Parathyroid adenoma (tissue), 2 donors: ENCODE data around the gene PRLR.

Source experiments
- H2AFZ ChIP-seq: fragments of 300-600 bp; sonication (generic); one replicate; pipeline ENCODE4 v1.7.0; 2017; ENCODE audit warnings: antibody characterized with exemption, mild to moderate bottlenecking
- H3K27ac ChIP-seq: fragments of 300-600 bp; sonication (generic); one replicate; pipeline ENCODE4 v1.7.0; 2017
- H3K27me3 ChIP-seq: fragments of 300-600 bp; sonication (generic); one replicate; pipeline ENCODE4 v1.7.0; 2017; ENCODE audit warnings: low read length; ENCODE audit not compliant: control insufficient read depth, insufficient read depth
- H3K36me3 ChIP-seq: fragments of 300-600 bp; sonication (generic); one replicate; pipeline ENCODE4 v1.7.0; 2017; ENCODE audit warnings: low read length; ENCODE audit not compliant: control insufficient read depth, insufficient read depth
- H3K4me1 ChIP-seq: fragments of 300-600 bp; sonication (generic); one replicate; pipeline ENCODE4 v1.7.0; 2017; ENCODE audit warnings: control low read depth
- H3K4me2 ChIP-seq: fragments of 300-600 bp; sonication (generic); one replicate; pipeline ENCODE4 v1.7.0; 2017; ENCODE audit warnings: low read length
- H3K4me3 ChIP-seq: fragments of 300-600 bp; sonication (generic); one replicate; pipeline ENCODE4 v1.7.0; 2017; ENCODE audit warnings: low read depth, low read length
- H3K79me2 ChIP-seq: fragments of 300-600 bp; sonication (generic); one replicate; pipeline ENCODE4 v1.7.0; 2017; ENCODE audit warnings: control low read depth
- H3K9ac ChIP-seq: fragments of 300-600 bp; sonication (generic); one replicate; pipeline ENCODE4 v1.7.0; 2017; ENCODE audit warnings: mild to moderate bottlenecking
- H3K9me3 ChIP-seq: fragments of 300-600 bp; sonication (generic); one replicate; pipeline ENCODE4 v1.7.0; 2017; ENCODE audit warnings: low read length; ENCODE audit not compliant: control insufficient read depth
- TF ChIP-seq, protein P1 (sequence below): fragments of 300-600 bp; sonication (generic); IDR thresholded peaks from one replicate; pipeline ENCODE4 v1.7.0; 2017; ENCODE audit warnings: antibody characterized with exemption, mild to moderate bottlenecking
- donor health status: primary hyperparathyroidism.

Gene PRLR

GRCh38 chr5:35145012-35145411 lies 85.3 kb downstream of the PRLR start:
- TF ChIP-seq, protein P1, sequence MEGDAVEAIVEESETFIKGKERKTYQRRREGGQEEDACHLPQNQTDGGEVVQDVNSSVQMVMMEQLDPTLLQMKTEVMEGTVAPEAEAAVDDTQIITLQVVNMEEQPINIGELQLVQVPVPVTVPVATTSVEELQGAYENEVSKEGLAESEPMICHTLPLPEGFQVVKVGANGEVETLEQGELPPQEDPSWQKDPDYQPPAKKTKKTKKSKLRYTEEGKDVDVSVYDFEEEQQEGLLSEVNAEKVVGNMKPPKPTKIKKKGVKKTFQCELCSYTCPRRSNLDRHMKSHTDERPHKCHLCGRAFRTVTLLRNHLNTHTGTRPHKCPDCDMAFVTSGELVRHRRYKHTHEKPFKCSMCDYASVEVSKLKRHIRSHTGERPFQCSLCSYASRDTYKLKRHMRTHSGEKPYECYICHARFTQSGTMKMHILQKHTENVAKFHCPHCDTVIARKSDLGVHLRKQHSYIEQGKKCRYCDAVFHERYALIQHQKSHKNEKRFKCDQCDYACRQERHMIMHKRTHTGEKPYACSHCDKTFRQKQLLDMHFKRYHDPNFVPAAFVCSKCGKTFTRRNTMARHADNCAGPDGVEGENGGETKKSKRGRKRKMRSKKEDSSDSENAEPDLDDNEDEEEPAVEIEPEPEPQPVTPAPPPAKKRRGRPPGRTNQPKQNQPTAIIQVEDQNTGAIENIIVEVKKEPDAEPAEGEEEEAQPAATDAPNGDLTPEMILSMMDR, result no peak
- no peaks in the 10 kb centered on the region for H3K36me3 ChIP-seq
- H3K4me2 ChIP-seq, result no peak overlapping the region
- peaks cover 19% of the 10 kb centered on the region for H3K79me2 ChIP-seq
- no peaks in the 10 kb centered on the region for H3K9me3 ChIP-seq
- no peak overlapping the region for H2AFZ ChIP-seq
- H3K4me1 ChIP-seq, result no peaks in the 10 kb centered on the region
- no peak overlapping the region for H3K9ac ChIP-seq
- H3K27me3 ChIP-seq, result no peaks in the 10 kb centered on the region
- no peak overlapping the region for H3K4me3 ChIP-seq
- H3K27ac ChIP-seq, result no peak overlapping the region

- Histone ChIP-seq H3K9me3 (no peaks in the 10 kb centered on the region), H3K4me3 (no peak overlapping the region), H3K4me2 (no peak overlapping the region), H3K27me3 (no peaks in the 10 kb centered on the region), H2AFZ (no peak overlapping the region), H3K4me1 (no peaks in the 10 kb centered on the region), H3K9ac (no peak overlapping the region), H3K79me2 (peaks cover 19% of the 10 kb centered on the region), H3K27ac (no peak overlapping the region), H3K36me3 (no peaks in the 10 kb centered on the region)
- TF ChIP-seq, protein P1, result no peak
Measured at GRCh38 chr5:35143841-35144240, 86.4 kb downstream of the PRLR start.

- H2AFZ ChIP-seq, result no peak overlapping the region
Measured at GRCh38 chr5:35141739-35142138, 88.5 kb downstream of the PRLR start.

DNA sequence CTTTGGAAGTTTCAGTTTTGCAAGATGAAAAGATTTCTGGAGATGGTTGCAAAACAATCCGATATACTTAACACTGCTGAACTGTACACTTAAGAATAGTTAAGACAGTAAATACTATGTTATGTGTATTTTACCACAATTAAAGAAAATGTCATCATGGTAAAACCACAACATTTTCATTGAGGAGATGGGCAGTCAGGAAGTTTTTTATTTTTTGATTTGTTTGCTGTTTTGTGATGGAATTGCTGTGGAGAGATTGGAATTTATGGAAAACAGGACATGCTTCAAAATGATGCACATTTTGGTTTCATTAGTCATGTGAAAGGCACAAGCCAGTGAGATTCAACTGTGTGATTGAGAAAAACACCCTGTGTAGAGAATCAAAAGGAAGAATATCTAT lies 92.1 kb downstream of the PRLR start:
- Histone ChIP-seq H3K36me3 (no peaks in the 10 kb centered on the region), H3K4me3 (no peak overlapping the region), H3K9me3 (no peaks in the 10 kb centered on the region), H3K4me2 (no peak overlapping the region), H3K9ac (no peak overlapping the region), H2AFZ (no peak overlapping the region), H3K79me2 (peaks cover 43% of the 10 kb centered on the region), H3K4me1 (peaks cover 21% of the 10 kb centered on the region), H3K27ac (no peak overlapping the region), H3K27me3 (no peaks in the 10 kb centered on the region)
- TF ChIP-seq, protein P1, result no peak

More at GRCh38 chr5:35141739-35142138, 88.5 kb downstream of the PRLR start:
- TF ChIP-seq, protein P1, result no peak
- Histone ChIP-seq H3K4me3 (no peak overlapping the region), H3K9ac (no peak overlapping the region), H3K79me2 (peaks cover 24% of the 10 kb centered on the region), H3K4me1 (peaks cover 11% of the 10 kb centered on the region), H3K4me2 (no peak overlapping the region), H3K9me3 (no peaks in the 10 kb centered on the region), H3K27me3 (no peaks in the 10 kb centered on the region), H3K36me3 (no peaks in the 10 kb centered on the region), H3K27ac (no peak overlapping the region)

DNA sequence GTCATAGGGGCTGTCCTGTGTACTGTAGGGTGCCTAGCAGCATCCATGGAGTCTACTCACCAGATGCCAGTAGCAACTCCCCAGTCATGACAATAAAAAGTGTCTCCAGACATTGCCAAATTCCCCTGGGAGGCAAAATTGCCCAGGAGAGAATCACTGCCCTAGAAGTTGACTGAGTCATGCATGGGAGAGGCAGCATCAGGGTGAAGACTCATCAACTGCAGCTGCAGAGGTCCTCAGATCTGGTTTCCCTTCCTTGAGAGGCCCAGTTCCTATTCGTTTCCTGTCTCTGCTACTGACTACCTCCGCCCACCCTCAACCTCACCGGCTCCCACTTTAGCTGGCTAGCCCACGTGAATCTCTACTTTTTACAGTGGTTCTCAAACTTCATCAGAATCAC lies 93.9 kb downstream of the PRLR start:
- H3K27ac ChIP-seq, result no peak overlapping the region
- H3K27me3 ChIP-seq, result no peaks in the 10 kb centered on the region
- H3K4me3 ChIP-seq, result no peak overlapping the region
- H2AFZ ChIP-seq, result no peak overlapping the region
- TF ChIP-seq, protein P1, result no peak
- H3K9me3 ChIP-seq, result no peaks in the 10 kb centered on the region
- peaks cover 42% of the 10 kb centered on the region for H3K79me2 ChIP-seq
- H3K9ac ChIP-seq, result no peak overlapping the region
- H3K4me2 ChIP-seq, result no peak overlapping the region
- peaks cover 21% of the 10 kb centered on the region for H3K4me1 ChIP-seq
- no peaks in the 10 kb centered on the region for H3K36me3 ChIP-seq
